ENCODE data around the gene TMEM17. TPM values are rescaled to one million over a fixed set of nuclear protein-coding genes. Genes with fewer than 3 reads are reported as not detected.

TMEM17 gene
- total and polyA plus RNA-seq, 2 of the 13 experiments (the other 11 are each of a cell fraction or from before 2014, with no cell fraction given) = 0.22 to 0.50 TPM

DNA sequence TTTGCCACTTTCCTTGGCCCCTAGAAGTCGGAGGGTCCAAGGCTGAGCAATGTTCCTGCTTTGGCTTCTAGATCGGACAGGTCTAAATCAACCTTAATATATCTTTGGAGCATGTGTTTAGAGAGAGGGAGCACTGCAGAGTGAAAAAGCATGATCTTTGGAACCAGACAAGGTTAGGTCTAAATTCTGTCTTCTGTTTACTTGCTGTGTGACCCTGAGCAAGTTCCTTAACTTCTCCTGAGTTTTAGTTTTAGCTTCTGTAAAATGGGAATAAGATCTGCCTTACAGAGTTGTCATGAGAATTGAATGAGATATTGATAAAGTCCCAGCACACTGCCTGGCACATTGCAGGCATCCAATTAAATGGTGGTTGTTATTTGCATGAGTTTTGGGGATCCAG, 13.9 kb downstream of the TMEM17 start (continued):
- TF ChIP-seq, protein P1, sequence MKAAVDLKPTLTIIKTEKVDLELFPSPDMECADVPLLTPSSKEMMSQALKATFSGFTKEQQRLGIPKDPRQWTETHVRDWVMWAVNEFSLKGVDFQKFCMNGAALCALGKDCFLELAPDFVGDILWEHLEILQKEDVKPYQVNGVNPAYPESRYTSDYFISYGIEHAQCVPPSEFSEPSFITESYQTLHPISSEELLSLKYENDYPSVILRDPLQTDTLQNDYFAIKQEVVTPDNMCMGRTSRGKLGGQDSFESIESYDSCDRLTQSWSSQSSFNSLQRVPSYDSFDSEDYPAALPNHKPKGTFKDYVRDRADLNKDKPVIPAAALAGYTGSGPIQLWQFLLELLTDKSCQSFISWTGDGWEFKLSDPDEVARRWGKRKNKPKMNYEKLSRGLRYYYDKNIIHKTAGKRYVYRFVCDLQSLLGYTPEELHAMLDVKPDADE (CRISPR knock-in tag; IDR thresholded peaks at IDR 0.05) = no peak
- no peak for TF ChIP-seq PHB2 (IDR thresholded peaks at IDR 0.05; ENCODE audit: partially characterized antibody)
- TF ChIP-seq ZFP36 (IDR thresholded peaks at IDR 0.05; ENCODE audit: borderline replicate concordance, low read depth, low read length, partially characterized antibody) = no peak
- TF ChIP-seq, protein P2, sequence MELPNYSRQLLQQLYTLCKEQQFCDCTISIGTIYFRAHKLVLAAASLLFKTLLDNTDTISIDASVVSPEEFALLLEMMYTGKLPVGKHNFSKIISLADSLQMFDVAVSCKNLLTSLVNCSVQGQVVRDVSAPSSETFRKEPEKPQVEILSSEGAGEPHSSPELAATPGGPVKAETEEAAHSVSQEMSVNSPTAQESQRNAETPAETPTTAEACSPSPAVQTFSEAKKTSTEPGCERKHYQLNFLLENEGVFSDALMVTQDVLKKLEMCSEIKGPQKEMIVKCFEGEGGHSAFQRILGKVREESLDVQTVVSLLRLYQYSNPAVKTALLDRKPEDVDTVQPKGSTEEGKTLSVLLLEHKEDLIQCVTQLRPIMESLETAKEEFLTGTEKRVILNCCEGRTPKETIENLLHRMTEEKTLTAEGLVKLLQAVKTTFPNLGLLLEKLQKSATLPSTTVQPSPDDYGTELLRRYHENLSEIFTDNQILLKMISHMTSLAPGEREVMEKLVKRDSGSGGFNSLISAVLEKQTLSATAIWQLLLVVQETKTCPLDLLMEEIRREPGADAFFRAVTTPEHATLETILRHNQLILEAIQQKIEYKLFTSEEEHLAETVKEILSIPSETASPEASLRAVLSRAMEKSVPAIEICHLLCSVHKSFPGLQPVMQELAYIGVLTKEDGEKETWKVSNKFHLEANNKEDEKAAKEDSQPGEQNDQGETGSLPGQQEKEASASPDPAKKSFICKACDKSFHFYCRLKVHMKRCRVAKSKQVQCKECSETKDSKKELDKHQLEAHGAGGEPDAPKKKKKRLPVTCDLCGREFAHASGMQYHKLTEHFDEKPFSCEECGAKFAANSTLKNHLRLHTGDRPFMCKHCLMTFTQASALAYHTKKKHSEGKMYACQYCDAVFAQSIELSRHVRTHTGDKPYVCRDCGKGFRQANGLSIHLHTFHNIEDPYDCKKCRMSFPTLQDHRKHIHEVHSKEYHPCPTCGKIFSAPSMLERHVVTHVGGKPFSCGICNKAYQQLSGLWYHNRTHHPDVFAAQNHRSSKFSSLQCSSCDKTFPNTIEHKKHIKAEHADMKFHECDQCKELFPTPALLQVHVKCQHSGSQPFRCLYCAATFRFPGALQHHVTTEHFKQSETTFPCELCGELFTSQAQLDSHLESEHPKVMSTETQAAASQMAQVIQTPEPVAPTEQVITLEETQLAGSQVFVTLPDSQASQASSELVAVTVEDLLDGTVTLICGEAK (IDR thresholded peaks at IDR 0.05) = no peak
- TF ChIP-seq, protein P2 (CRISPR knock-in tag; IDR thresholded peaks at IDR 0.05) = no peak
- no peak for TF ChIP-seq SOX6 (IDR thresholded peaks at IDR 0.05)
- peak; percentile 56 for TF ChIP-seq SOX6 (CRISPR knock-in tag; IDR thresholded peaks at IDR 0.05)
- TF ChIP-seq ZNF768 (CRISPR knock-in tag; IDR thresholded peaks at IDR 0.05) = peak; percentile 92; the same call in 1 of the 2 replicates
- no peak for TF ChIP-seq KLF6 (CRISPR knock-in tag; IDR thresholded peaks at IDR 0.05)
- TF ChIP-seq, protein P3, sequence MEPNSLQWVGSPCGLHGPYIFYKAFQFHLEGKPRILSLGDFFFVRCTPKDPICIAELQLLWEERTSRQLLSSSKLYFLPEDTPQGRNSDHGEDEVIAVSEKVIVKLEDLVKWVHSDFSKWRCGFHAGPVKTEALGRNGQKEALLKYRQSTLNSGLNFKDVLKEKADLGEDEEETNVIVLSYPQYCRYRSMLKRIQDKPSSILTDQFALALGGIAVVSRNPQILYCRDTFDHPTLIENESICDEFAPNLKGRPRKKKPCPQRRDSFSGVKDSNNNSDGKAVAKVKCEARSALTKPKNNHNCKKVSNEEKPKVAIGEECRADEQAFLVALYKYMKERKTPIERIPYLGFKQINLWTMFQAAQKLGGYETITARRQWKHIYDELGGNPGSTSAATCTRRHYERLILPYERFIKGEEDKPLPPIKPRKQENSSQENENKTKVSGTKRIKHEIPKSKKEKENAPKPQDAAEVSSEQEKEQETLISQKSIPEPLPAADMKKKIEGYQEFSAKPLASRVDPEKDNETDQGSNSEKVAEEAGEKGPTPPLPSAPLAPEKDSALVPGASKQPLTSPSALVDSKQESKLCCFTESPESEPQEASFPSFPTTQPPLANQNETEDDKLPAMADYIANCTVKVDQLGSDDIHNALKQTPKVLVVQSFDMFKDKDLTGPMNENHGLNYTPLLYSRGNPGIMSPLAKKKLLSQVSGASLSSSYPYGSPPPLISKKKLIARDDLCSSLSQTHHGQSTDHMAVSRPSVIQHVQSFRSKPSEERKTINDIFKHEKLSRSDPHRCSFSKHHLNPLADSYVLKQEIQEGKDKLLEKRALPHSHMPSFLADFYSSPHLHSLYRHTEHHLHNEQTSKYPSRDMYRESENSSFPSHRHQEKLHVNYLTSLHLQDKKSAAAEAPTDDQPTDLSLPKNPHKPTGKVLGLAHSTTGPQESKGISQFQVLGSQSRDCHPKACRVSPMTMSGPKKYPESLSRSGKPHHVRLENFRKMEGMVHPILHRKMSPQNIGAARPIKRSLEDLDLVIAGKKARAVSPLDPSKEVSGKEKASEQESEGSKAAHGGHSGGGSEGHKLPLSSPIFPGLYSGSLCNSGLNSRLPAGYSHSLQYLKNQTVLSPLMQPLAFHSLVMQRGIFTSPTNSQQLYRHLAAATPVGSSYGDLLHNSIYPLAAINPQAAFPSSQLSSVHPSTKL (CRISPR knock-in tag; IDR thresholded peaks at IDR 0.05) = peak; percentile 78
- TF ChIP-seq ARID4A (CRISPR knock-in tag; IDR thresholded peaks at IDR 0.05; ENCODE audit: borderline replicate concordance) = no peak
- no peak for TF ChIP-seq ZNF678 (CRISPR knock-in tag; IDR thresholded peaks at IDR 0.05)
- no peak for TF ChIP-seq NFRKB (IDR thresholded peaks at IDR 0.05)
